Smooth muscle cell (in vitro differentiated cells): ENCODE data around the gene REXO2. TPM values are rescaled to one million over a fixed set of nuclear protein-coding genes. Genes with fewer than 3 reads are reported as not detected.

Experiments used
- DNase-seq: peaks from one replicate; lab custom pipeline; 2025; ENCODE audit not compliant: unreplicated experiment; lab: John Stamatoyannopoulos, UW
- H2AFZ ChIP-seq: fragments of 200-600 bp; sonication (generic); 2 replicates; pipeline ENCODE4 v1.6.0; 2016; ENCODE audit warnings: antibody characterized with exemption, low read depth, mild to moderate bottlenecking
- H3F3A ChIP-seq: fragments of 200-600 bp; sonication (generic); 2 replicates; pipeline ENCODE4 v1.6.0; 2017; ENCODE audit warnings: antibody characterized with exemption, low read depth
- H3K27ac ChIP-seq: fragments of 200-600 bp; sonication (generic); 2 replicates; pipeline ENCODE4 v1.5.1; 2016; ENCODE audit warnings: low read depth, mild to moderate bottlenecking
- H3K27me3 ChIP-seq: fragments of 200-600 bp; sonication (generic); 2 replicates; pipeline ENCODE4 v1.6.1; 2016; ENCODE audit warnings: low read depth, mild to moderate bottlenecking
- H3K36me3 ChIP-seq: fragments of 200-600 bp; sonication (generic); 2 replicates; pipeline ENCODE4 v1.5.1; 2016; ENCODE audit warnings: low read depth
- H3K4me1 ChIP-seq: fragments of 200-600 bp; sonication (generic); 2 replicates; pipeline ENCODE4 v1.5.1; 2016; ENCODE audit warnings: low read depth
- H3K4me2 ChIP-seq: fragments of 200-600 bp; sonication (generic); 2 replicates; pipeline ENCODE4 v1.6.0; 2016; ENCODE audit warnings: mild to moderate bottlenecking
- H3K4me3 ChIP-seq: fragments of 200-600 bp; sonication (generic); 2 replicates; pipeline ENCODE4 v1.5.1; 2016; ENCODE audit warnings: mild to moderate bottlenecking
- H3K79me2 ChIP-seq: fragments of 200-600 bp; sonication (generic); 2 replicates; pipeline ENCODE4 v1.6.0; 2016; ENCODE audit warnings: low read depth, mild to moderate bottlenecking
- H3K9ac ChIP-seq: fragments of 200-600 bp; sonication (generic); 2 replicates; pipeline ENCODE4 v1.6.0; 2016; ENCODE audit warnings: low read depth
- H3K9me3 ChIP-seq: fragments of 200-600 bp; sonication (generic); replicated peaks from 2 replicates; pipeline ENCODE4 v1.5.1; 2016; ENCODE audit warnings: low read depth
- H4K20me1 ChIP-seq: fragments of 200-600 bp; sonication (generic); 2 replicates; pipeline ENCODE4 v1.6.0; 2016; ENCODE audit warnings: low read depth
- CTCF ChIP-seq: fragments of 200-600 bp; sonication (generic); IDR thresholded peaks from 2 replicates; pipeline ENCODE4 v1.5.1; 2017; ENCODE audit warnings: borderline replicate concordance, mild to moderate bottlenecking, antibody characterized with exemption; ENCODE audit not compliant: insufficient read depth, poor library complexity, severe bottlenecking
- WGBS: methylation state at CpG from one replicate; pipeline ENCODE4 v1.1.7; 2016; ENCODE audit warnings: low lambda C conversion rate; 5-methylcytosine and 5-hydroxymethylcytosine counted together
- polyA plus RNA-seq: library from polyadenylated mRNA; unstranded; fragments of >200 nt; fragmentation: Nextera tagmentation; extraction: Ambion mirVana; gene quantifications from 2 replicates; pipeline ENCODE4 v1.2.1, GENCODE V29; 2016
- total RNA-seq: library from RNA; depleted of rRNA; stranded (reverse); fragments of >200 nt; gene quantifications from 2 replicates; pipeline ENCODE4 v1.2.3, GENCODE V29; 2014

REXO2 gene
- total and polyA plus RNA-seq, 2 experiments from 2014 or later = 164 to 179 TPM

DNA sequence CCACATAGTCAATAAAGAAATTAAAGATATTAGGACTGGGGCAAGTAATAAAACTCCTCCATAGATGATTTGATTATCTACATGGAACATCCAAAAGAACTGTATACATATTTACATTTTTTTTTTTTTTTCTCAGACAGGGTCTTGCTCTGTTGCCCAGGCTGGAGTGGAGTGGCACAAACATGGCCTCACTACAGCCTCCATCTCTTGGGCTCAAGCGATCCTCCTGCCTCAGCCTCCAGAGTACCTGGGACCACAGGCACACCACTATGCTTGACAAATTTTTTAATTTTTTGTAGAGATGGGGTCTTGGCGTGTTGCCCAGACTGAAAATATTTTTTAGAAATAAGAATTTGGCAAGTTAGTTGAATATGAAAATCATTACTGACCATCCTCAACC, 24.7 kb downstream of the REXO2 start:
- Histone ChIP-seq H3K27ac (no peak overlapping the region), H3K9me3 (no peaks in the 10 kb centered on the region), H2AFZ (no peak overlapping the region), H3F3A (no peaks in the 10 kb centered on the region), H3K9ac (no peak overlapping the region), H3K4me2 (no peak overlapping the region), H3K27me3 (no peaks in the 10 kb centered on the region), H3K79me2 (no peaks in the 10 kb centered on the region), H3K36me3 (no peaks in the 10 kb centered on the region), H3K4me1 (no peaks in the 10 kb centered on the region), H3K4me3 (no peak overlapping the region), H4K20me1 (no peaks in the 10 kb centered on the region)
- no peak for DNase-seq
- no peak for TF ChIP-seq CTCF
- 97% methylated on average over 2 of the region's 2 CpGs for WGBS

DNA sequence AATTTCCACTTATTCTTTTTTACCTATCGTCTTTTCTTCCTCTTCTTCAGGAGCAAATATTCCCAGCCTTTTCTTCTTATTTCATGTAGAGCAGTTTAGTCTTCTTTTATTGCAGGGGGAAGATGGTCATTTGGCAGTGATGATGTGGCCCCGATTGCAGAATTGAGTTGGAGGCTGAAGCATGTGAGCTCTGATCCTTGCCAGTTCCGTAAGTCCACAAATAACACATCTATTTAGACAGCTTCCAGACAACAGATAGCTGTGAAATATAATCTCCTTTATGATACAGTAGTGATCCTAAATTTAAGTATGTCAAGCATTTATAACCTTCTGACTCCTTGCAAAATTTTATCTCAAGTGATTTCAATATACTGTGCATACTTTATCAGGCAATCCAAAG, 27.5 kb downstream of the REXO2 start:
- H3F3A ChIP-seq = no peaks in the 10 kb centered on the region
- H3K36me3 ChIP-seq = no peaks in the 10 kb centered on the region
- H3K4me3 ChIP-seq = no peak overlapping the region
- no peaks in the 10 kb centered on the region for H4K20me1 ChIP-seq
- 81% methylated on average over 3 of the region's 3 CpGs for WGBS
- no peak overlapping the region for H3K4me2 ChIP-seq
- no peak overlapping the region for H3K27ac ChIP-seq
- no peak overlapping the region for H2AFZ ChIP-seq
- H3K9me3 ChIP-seq = no peaks in the 10 kb centered on the region
- no peaks in the 10 kb centered on the region for H3K27me3 ChIP-seq
- TF ChIP-seq CTCF = no peak
- no peak overlapping the region for H3K9ac ChIP-seq
- no peaks in the 10 kb centered on the region for H3K4me1 ChIP-seq
- no peak for DNase-seq
- no peaks in the 10 kb centered on the region for H3K79me2 ChIP-seq

GRCh38 chr11:114472661-114473060, 33.4 kb downstream of the REXO2 start:
- Histone ChIP-seq H2AFZ (no peak overlapping the region), H3F3A (no peaks in the 10 kb centered on the region), H3K4me3 (no peak overlapping the region), H3K27ac (no peak overlapping the region), H3K27me3 (no peaks in the 10 kb centered on the region), H3K9me3 (no peaks in the 10 kb centered on the region), H4K20me1 (no peaks in the 10 kb centered on the region), H3K4me1 (no peaks in the 10 kb centered on the region), H3K36me3 (no peaks in the 10 kb centered on the region), H3K79me2 (no peaks in the 10 kb centered on the region), H3K9ac (no peak overlapping the region), H3K4me2 (no peak overlapping the region)
- no peak for TF ChIP-seq CTCF
- WGBS = 91% methylated on average over 2 of the region's 2 CpGs
- no peak for DNase-seq

DNA sequence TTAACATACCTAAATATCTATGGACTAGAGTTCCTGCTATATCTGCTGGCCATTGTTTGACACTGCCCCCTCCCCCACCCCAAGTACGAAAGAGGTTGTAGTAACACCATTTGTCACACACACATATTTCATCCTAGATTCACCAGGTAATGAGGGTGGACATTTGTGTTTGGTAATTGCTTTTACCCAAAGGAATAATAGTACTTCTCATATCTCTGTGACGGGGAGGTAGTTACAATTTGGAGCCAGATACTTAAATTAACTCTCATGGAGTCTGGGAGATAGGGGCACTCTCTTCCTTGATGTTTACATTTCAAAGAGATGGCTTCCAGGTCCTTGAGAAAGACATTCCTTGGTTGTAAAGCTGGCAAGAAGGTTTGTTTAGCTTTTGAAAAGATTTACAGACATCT, 38.7 kb downstream of the REXO2 start:
- H3K27me3 ChIP-seq = no peaks in the 10 kb centered on the region
- H3K9me3 ChIP-seq = no peaks in the 10 kb centered on the region
- no peak for DNase-seq
- no peak overlapping the region for H3K4me3 ChIP-seq
- H3K4me1 ChIP-seq = no peaks in the 10 kb centered on the region
- no peak overlapping the region for H3K9ac ChIP-seq
- no peaks in the 10 kb centered on the region for H3K79me2 ChIP-seq
- 15% methylated on average over 2 of the region's 2 CpGs for WGBS
- no peak for TF ChIP-seq CTCF
- no peaks in the 10 kb centered on the region for H4K20me1 ChIP-seq
- H3K27ac ChIP-seq = no peak overlapping the region
- H3K36me3 ChIP-seq = no peaks in the 10 kb centered on the region
- no peak overlapping the region for H3K4me2 ChIP-seq
- no peak overlapping the region for H2AFZ ChIP-seq
- H3F3A ChIP-seq = no peaks in the 10 kb centered on the region
